Activated naive CD8-positive, alpha-beta T cell (primary cell): Measurements from ENCODE around the gene LRP6.
A peak's percentile ranks its signal among the peaks of the same experiment; 100 is the strongest.

Experiments
- H3K27ac Mint-ChIP-seq: one replicate; pipeline ENCODE4 v1.8.0; 2021; ENCODE audit warnings: mixed read lengths
- H3K27me3 Mint-ChIP-seq: one replicate; pipeline ENCODE4 v1.8.0; 2021; ENCODE audit warnings: mixed read lengths
- H3K36me3 Mint-ChIP-seq: one replicate; pipeline ENCODE4 v1.8.0; 2021; ENCODE audit warnings: mixed read lengths
- H3K4me1 Mint-ChIP-seq: one replicate; pipeline ENCODE4 v1.8.0; 2021; ENCODE audit warnings: low read depth, mixed read lengths
- H3K4me3 Mint-ChIP-seq: one replicate; pipeline ENCODE4 v1.8.0; 2021; ENCODE audit warnings: mild to moderate bottlenecking, mixed read lengths
- H3K9me3 Mint-ChIP-seq: one replicate; pipeline ENCODE4 v1.8.0; 2021; ENCODE audit warnings: low read depth, mixed read lengths

The LRP6 gene

GRCh38 chr12:12212769-12213168 is 54.1 kb downstream of the LRP6 start:
- no peak overlapping the region for H3K4me3 Mint-ChIP-seq
- no peaks in the 10 kb centered on the region for H3K27me3 Mint-ChIP-seq
- no peaks in the 10 kb centered on the region for H3K9me3 Mint-ChIP-seq
- no peak overlapping the region for H3K27ac Mint-ChIP-seq
- peaks cover 15% of the 10 kb centered on the region for H3K36me3 Mint-ChIP-seq
- H3K4me1 Mint-ChIP-seq: peaks cover 31% of the 10 kb centered on the region

- Mint-ChIP-seq H3K4me1 (peaks cover 26% of the 10 kb centered on the region), H3K36me3 (peaks cover 16% of the 10 kb centered on the region), H3K4me3 (peak overlapping the region; percentile 17)
Observed at GRCh38 chr12:12210983-12211382, 55.9 kb downstream of the LRP6 start.

GRCh38 chr12:12210416-12210815 is 56.4 kb downstream of the LRP6 start:
- no peak overlapping the region for H3K27ac Mint-ChIP-seq
- no peaks in the 10 kb centered on the region for H3K27me3 Mint-ChIP-seq
- H3K4me1 Mint-ChIP-seq: peaks cover 24% of the 10 kb centered on the region
- H3K36me3 Mint-ChIP-seq: peaks cover 19% of the 10 kb centered on the region
- H3K4me3 Mint-ChIP-seq: no peak overlapping the region
- no peaks in the 10 kb centered on the region for H3K9me3 Mint-ChIP-seq

More at GRCh38 chr12:12210983-12211382, 55.9 kb downstream of the LRP6 start:
- no peaks in the 10 kb centered on the region for H3K27me3 Mint-ChIP-seq
- H3K9me3 Mint-ChIP-seq: no peaks in the 10 kb centered on the region
- no peak overlapping the region for H3K27ac Mint-ChIP-seq

GRCh38 chr12:12209675-12210074 is 57.2 kb downstream of the LRP6 start:
- Mint-ChIP-seq H3K27ac (no peak overlapping the region), H3K4me3 (no peak overlapping the region), H3K4me1 (peaks cover 19% of the 10 kb centered on the region), H3K9me3 (no peaks in the 10 kb centered on the region), H3K36me3 (peaks cover 17% of the 10 kb centered on the region), H3K27me3 (no peaks in the 10 kb centered on the region)

- peaks cover 17% of the 10 kb centered on the region for H3K4me1 Mint-ChIP-seq
- H3K27me3 Mint-ChIP-seq: no peaks in the 10 kb centered on the region
- H3K36me3 Mint-ChIP-seq: peaks cover 19% of the 10 kb centered on the region
- H3K4me3 Mint-ChIP-seq: no peak overlapping the region
- H3K9me3 Mint-ChIP-seq: no peaks in the 10 kb centered on the region
- no peak overlapping the region for H3K27ac Mint-ChIP-seq
Observed at GRCh38 chr12:12209043-12209442, 57.8 kb downstream of the LRP6 start.

- Mint-ChIP-seq H3K4me3 (no peak overlapping the region), H3K27ac (no peak overlapping the region), H3K4me1 (peaks cover 17% of the 10 kb centered on the region), H3K27me3 (no peaks in the 10 kb centered on the region), H3K36me3 (peaks cover 23% of the 10 kb centered on the region), H3K9me3 (no peaks in the 10 kb centered on the region)
Observed at GRCh38 chr12:12207746-12208145, 59.1 kb downstream of the LRP6 start.

- Mint-ChIP-seq H3K4me1 (peaks cover 16% of the 10 kb centered on the region), H3K27ac (no peak overlapping the region), H3K4me3 (no peak overlapping the region), H3K9me3 (no peaks in the 10 kb centered on the region), H3K27me3 (no peaks in the 10 kb centered on the region), H3K36me3 (peaks cover 29% of the 10 kb centered on the region)
Observed at GRCh38 chr12:12206776-12207388, 60.0 kb downstream of the LRP6 start.

GRCh38 chr12:12202747-12203146 is 64.1 kb downstream of the LRP6 start:
- Mint-ChIP-seq H3K27ac (no peak overlapping the region), H3K9me3 (peaks cover 4% of the 10 kb centered on the region), H3K4me1 (no peaks in the 10 kb centered on the region), H3K36me3 (peaks cover 42% of the 10 kb centered on the region), H3K4me3 (no peak overlapping the region), H3K27me3 (peaks cover 1% of the 10 kb centered on the region)

GRCh38 chr12:12202105-12202504 is 64.7 kb downstream of the LRP6 start:
- Mint-ChIP-seq H3K4me1 (no peaks in the 10 kb centered on the region), H3K36me3 (peaks cover 41% of the 10 kb centered on the region), H3K4me3 (no peak overlapping the region), H3K27me3 (peaks cover 1% of the 10 kb centered on the region), H3K27ac (no peak overlapping the region), H3K9me3 (peaks cover 4% of the 10 kb centered on the region)

- peaks cover 11% of the 10 kb centered on the region for H3K9me3 Mint-ChIP-seq
- no peak overlapping the region for H3K27ac Mint-ChIP-seq
- peaks cover 1% of the 10 kb centered on the region for H3K27me3 Mint-ChIP-seq
- peaks cover 48% of the 10 kb centered on the region for H3K36me3 Mint-ChIP-seq
- H3K4me1 Mint-ChIP-seq: no peaks in the 10 kb centered on the region
- no peak overlapping the region for H3K4me3 Mint-ChIP-seq
Observed at GRCh38 chr12:12201274-12201758, 65.5 kb downstream of the LRP6 start.

- Mint-ChIP-seq H3K27ac (no peak overlapping the region), H3K27me3 (peaks cover 1% of the 10 kb centered on the region), H3K4me3 (no peak overlapping the region), H3K36me3 (peaks cover 45% of the 10 kb centered on the region), H3K9me3 (peaks cover 11% of the 10 kb centered on the region), H3K4me1 (no peaks in the 10 kb centered on the region)
Observed at GRCh38 chr12:12200363-12200762, 66.5 kb downstream of the LRP6 start.

GRCh38 chr12:12198124-12198523 is 68.7 kb downstream of the LRP6 start:
- H3K27me3 Mint-ChIP-seq: peaks cover 1% of the 10 kb centered on the region
- peaks cover 37% of the 10 kb centered on the region for H3K36me3 Mint-ChIP-seq
- no peaks in the 10 kb centered on the region for H3K4me1 Mint-ChIP-seq
- no peak overlapping the region for H3K27ac Mint-ChIP-seq
- no peak overlapping the region for H3K4me3 Mint-ChIP-seq
- H3K9me3 Mint-ChIP-seq: peaks cover 11% of the 10 kb centered on the region

GRCh38 chr12:12197128-12197527 is 69.7 kb downstream of the LRP6 start:
- Mint-ChIP-seq H3K9me3 (peaks cover 11% of the 10 kb centered on the region), H3K36me3 (peaks cover 33% of the 10 kb centered on the region), H3K4me3 (no peak overlapping the region), H3K4me1 (no peaks in the 10 kb centered on the region), H3K27ac (no peak overlapping the region), H3K27me3 (peaks cover 1% of the 10 kb centered on the region)

- no peaks in the 10 kb centered on the region for H3K4me1 Mint-ChIP-seq
- no peaks in the 10 kb centered on the region for H3K27me3 Mint-ChIP-seq
- peaks cover 11% of the 10 kb centered on the region for H3K9me3 Mint-ChIP-seq
- H3K4me3 Mint-ChIP-seq: no peak overlapping the region
- H3K36me3 Mint-ChIP-seq: peaks cover 25% of the 10 kb centered on the region
- no peak overlapping the region for H3K27ac Mint-ChIP-seq
Observed at GRCh38 chr12:12195516-12195915, 71.3 kb downstream of the LRP6 start.

GRCh38 chr12:12195081-12195480 is 71.8 kb downstream of the LRP6 start:
- no peak overlapping the region for H3K4me3 Mint-ChIP-seq
- H3K9me3 Mint-ChIP-seq: peaks cover 11% of the 10 kb centered on the region
- H3K4me1 Mint-ChIP-seq: no peaks in the 10 kb centered on the region
- no peaks in the 10 kb centered on the region for H3K27me3 Mint-ChIP-seq
- no peak overlapping the region for H3K27ac Mint-ChIP-seq
- peaks cover 21% of the 10 kb centered on the region for H3K36me3 Mint-ChIP-seq

- no peaks in the 10 kb centered on the region for H3K27me3 Mint-ChIP-seq
- no peak overlapping the region for H3K4me3 Mint-ChIP-seq
- H3K4me1 Mint-ChIP-seq: no peaks in the 10 kb centered on the region
- H3K36me3 Mint-ChIP-seq: peaks cover 18% of the 10 kb centered on the region
- H3K27ac Mint-ChIP-seq: no peak overlapping the region
- peaks cover 11% of the 10 kb centered on the region for H3K9me3 Mint-ChIP-seq
Observed at GRCh38 chr12:12194206-12194605, 72.6 kb downstream of the LRP6 start.
